Natural killer cell (primary cell): ENCODE measurements around the gene HIRIP3. TPM values are rescaled to one million over a fixed set of nuclear protein-coding genes. Genes with fewer than 3 reads are reported as not detected.
A peak's percentile ranks its signal among the peaks of the same experiment; 100 is the strongest.

Source experiments
- ATAC-seq, 3 donors: fragments of 150-1000 bp in 2 of 3; fragments of 200-7000 bp in 1 of 3; cut with Tn5 transposase; 1 replicate in 1 of 3; 2 replicates in 2 of 3; pipeline ENCODE4 v1.10.0; 2021; ENCODE audit warnings: mild to moderate bottlenecking in 2 of 3, moderate library complexity in 2 of 3
- DNase-seq, 2 donors: peaks; one replicate each; pipeline versions ENCODE4 v3.0.0 to v3.0.0-alpha.2; 2013 to 2021; ENCODE audit warnings: mixed read lengths in 1 of 2
- H3K27ac ChIP-seq: one replicate; pipeline ENCODE4 v1.5.1; 2013; ENCODE audit warnings: mild to moderate bottlenecking, low read length
- H3K27me3 ChIP-seq: one replicate; pipeline ENCODE4 v1.6.1; 2013; ENCODE audit warnings: low read length; ENCODE audit not compliant: control insufficient read depth, insufficient read depth
- H3K36me3 ChIP-seq: one replicate; pipeline ENCODE4 v1.6.1; 2013; ENCODE audit warnings: low read length; ENCODE audit not compliant: control insufficient read depth, insufficient read depth
- H3K4me1 ChIP-seq: one replicate; pipeline ENCODE4 v1.6.1; 2013; ENCODE audit warnings: low read length; ENCODE audit not compliant: control insufficient read depth, insufficient read depth
- H3K4me3 ChIP-seq: one replicate; pipeline ENCODE4 v1.5.1; 2013; ENCODE audit warnings: low read length
- H3K9me3 ChIP-seq: one replicate; pipeline ENCODE4 v1.6.1; 2013; ENCODE audit warnings: low read length; ENCODE audit not compliant: control insufficient read depth, insufficient read depth
- H3K27ac Mint-ChIP-seq, 2 donors: one replicate each; pipeline ENCODE4 v1.8.0; 2022; ENCODE audit warnings: mild to moderate bottlenecking in 2 of 2, mixed read lengths in 2 of 2, moderate library complexity in 1 of 2
- H3K27me3 Mint-ChIP-seq, 2 donors: one replicate each; pipeline ENCODE4 v1.8.0; 2022; ENCODE audit warnings: low read depth in 2 of 2, mixed read lengths in 2 of 2
- H3K36me3 Mint-ChIP-seq: one replicate; pipeline ENCODE4 v1.8.0; 2022; ENCODE audit warnings: mixed read lengths
- H3K4me1 Mint-ChIP-seq, 2 donors: one replicate each; pipeline ENCODE4 v1.8.0; 2022; ENCODE audit warnings: mixed read lengths in 2 of 2
- H3K4me3 Mint-ChIP-seq: one replicate; pipeline ENCODE4 v1.8.0; 2022; ENCODE audit warnings: mild to moderate bottlenecking, moderate library complexity, mixed read lengths
- H3K9me3 Mint-ChIP-seq, 2 donors: one replicate each; pipeline ENCODE4 v1.8.0; 2022; ENCODE audit warnings: mixed read lengths in 2 of 2
- WGBS: methylation state at CpG from one replicate; pipeline ENCODE4 v1.1.7; 2013; ENCODE audit warnings: missing lambda C conversion rate; ENCODE audit not compliant: insufficient coverage; 5-methylcytosine and 5-hydroxymethylcytosine counted together
- intact Hi-C: fragments of 100-400 bp; cut with micrococcal nuclease; formaldehyde crosslinking; loops from one replicate; pipeline ENCODE4 v1.14.2; 2022
- total RNA-seq, 4 donors: library from RNA; stranded (reverse); fragments of 120-200 nt in 1 of 4; gene quantifications; one replicate each; pipeline versions ENCODE4 v1.2.3 to v1.2.4, GENCODE V29; 2013 to 2022
- TF ChIP-seq, protein P1 (sequence below): fragments of 200-600 bp; IDR thresholded peaks from one replicate; pipeline ENCODE4 v1.8.0; 2022; ENCODE audit warnings: antibody characterized with exemption

Gene HIRIP3
- total RNA-seq, 3 donors from 2014 or later (not counting 1 experiment from before 2014, with no cell fraction given) = 11.1 to 13.4 (median 12.7) TPM

DNA sequence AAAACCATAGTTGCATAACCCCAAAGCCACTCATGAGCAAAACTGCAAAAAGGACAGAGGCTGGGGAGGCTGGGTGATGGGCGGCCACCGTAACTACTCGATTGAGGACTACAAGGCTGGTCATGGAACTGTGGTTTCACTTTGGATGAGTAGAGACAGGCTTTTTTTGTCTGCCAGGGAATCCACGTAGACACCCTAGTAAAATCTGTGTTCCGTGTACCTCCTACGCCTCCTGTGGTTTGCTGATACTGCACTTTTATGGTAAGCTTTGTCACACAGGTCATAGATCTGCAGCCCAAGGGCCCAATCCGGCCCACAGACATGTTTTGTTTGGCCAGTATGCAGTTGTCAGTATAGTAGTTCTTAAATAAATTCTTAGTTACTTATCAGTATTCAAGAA is 37.9 kb upstream of the HIRIP3 start:
- TF ChIP-seq, protein P1, sequence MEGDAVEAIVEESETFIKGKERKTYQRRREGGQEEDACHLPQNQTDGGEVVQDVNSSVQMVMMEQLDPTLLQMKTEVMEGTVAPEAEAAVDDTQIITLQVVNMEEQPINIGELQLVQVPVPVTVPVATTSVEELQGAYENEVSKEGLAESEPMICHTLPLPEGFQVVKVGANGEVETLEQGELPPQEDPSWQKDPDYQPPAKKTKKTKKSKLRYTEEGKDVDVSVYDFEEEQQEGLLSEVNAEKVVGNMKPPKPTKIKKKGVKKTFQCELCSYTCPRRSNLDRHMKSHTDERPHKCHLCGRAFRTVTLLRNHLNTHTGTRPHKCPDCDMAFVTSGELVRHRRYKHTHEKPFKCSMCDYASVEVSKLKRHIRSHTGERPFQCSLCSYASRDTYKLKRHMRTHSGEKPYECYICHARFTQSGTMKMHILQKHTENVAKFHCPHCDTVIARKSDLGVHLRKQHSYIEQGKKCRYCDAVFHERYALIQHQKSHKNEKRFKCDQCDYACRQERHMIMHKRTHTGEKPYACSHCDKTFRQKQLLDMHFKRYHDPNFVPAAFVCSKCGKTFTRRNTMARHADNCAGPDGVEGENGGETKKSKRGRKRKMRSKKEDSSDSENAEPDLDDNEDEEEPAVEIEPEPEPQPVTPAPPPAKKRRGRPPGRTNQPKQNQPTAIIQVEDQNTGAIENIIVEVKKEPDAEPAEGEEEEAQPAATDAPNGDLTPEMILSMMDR = no peak
- peaks cover 17% of the 10 kb centered on the region for H3K4me1 ChIP-seq
- no peak for DNase-seq
- Mint-ChIP-seq H3K36me3 (no peaks in the 10 kb centered on the region), H3K9me3 (no peaks in the 10 kb centered on the region), H3K4me1 (peaks cover 0 to 16% of the 10 kb centered on the region in 2 donors), H3K27me3 (peaks cover 14 to 20% of the 10 kb centered on the region in 2 donors), H3K27ac (no peak overlapping the region), H3K4me3 (no peak overlapping the region)
- H3K36me3 ChIP-seq = no peaks in the 10 kb centered on the region
- 68% methylated on average over 7 of the region's 7 CpGs for WGBS
- ATAC-seq = no peak
- H3K4me3 ChIP-seq = no peak overlapping the region
- H3K27ac ChIP-seq = no peak overlapping the region
- intact Hi-C loops = no loop called here
- H3K9me3 ChIP-seq = no peaks in the 10 kb centered on the region
- peaks cover 25% of the 10 kb centered on the region for H3K27me3 ChIP-seq

DNA sequence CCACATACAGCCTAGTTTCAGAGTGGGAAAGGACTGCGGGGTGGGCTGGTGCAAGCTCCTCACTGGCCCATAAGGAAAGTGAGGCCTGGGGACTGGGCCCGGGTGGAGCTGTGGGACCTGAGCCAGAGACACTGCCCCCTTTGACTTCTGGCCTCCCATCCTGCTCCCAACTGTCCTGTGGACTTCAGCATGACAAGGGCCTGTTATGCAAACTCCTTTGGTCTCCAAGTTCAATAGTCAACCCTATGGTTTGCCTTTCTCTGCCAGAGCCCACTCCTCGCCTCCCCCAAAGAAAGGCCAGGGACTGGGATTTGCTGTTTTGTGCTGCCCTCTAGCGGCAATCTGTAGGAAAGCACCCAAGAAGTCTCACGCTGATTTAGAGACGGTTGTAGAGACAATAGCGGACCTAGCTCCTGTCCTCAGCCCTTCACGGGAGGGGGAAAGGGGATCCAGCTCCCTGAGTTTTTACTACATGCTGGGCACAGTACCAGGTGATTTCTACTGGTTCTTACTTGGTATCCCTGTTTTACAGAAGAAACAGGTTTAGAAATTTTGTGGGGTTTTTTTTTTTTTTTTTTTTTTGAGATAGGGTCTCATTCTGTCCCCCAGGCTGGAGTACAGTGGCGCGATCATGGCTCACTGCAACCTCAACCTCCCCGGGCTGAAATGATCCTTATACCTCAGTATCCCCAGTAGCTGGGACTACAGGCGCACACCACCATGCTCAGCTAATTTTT is 36.8 kb upstream of the HIRIP3 start:
- Histone ChIP-seq H3K4me3 (no peak overlapping the region), H3K27ac (no peak overlapping the region), H3K36me3 (no peaks in the 10 kb centered on the region), H3K9me3 (no peaks in the 10 kb centered on the region), H3K4me1 (peaks cover 17% of the 10 kb centered on the region), H3K27me3 (peaks cover 25% of the 10 kb centered on the region)
- TF ChIP-seq, protein P1 = peak; percentile 67
- H3K4me1 Mint-ChIP-seq = peaks cover 0 to 22% of the 10 kb centered on the region in 2 donors
- no peaks in the 10 kb centered on the region for H3K36me3 Mint-ChIP-seq
- intact Hi-C loops = no loop called here
- peak overlapping the region; percentile 50 for H3K4me3 Mint-ChIP-seq
- DNase-seq (peak; percentile 41 to 85), ATAC-seq (peak; percentile 66 to 69 (median 67))
- H3K27ac Mint-ChIP-seq = no peak overlapping the region
- H3K9me3 Mint-ChIP-seq = no peaks in the 10 kb centered on the region
- H3K27me3 Mint-ChIP-seq = peaks cover 24 to 30% of the 10 kb centered on the region in 2 donors
- 21% methylated on average over 11 of the region's 12 CpGs for WGBS

GRCh38 chr16:30031477-30031918 is 36.1 kb upstream of the HIRIP3 start:
- Histone ChIP-seq H3K36me3 (no peaks in the 10 kb centered on the region), H3K4me1 (peaks cover 17% of the 10 kb centered on the region), H3K9me3 (no peaks in the 10 kb centered on the region), H3K27me3 (peaks cover 25% of the 10 kb centered on the region), H3K4me3 (no peak overlapping the region), H3K27ac (no peak overlapping the region)
- peak in 1 of 2 donors; percentile 11 for DNase-seq
- intact Hi-C loops = no loop called here
- 21% methylated on average over 7 of the region's 11 CpGs for WGBS
- H3K4me3 Mint-ChIP-seq = no peak overlapping the region
- H3K36me3 Mint-ChIP-seq = no peaks in the 10 kb centered on the region
- TF ChIP-seq, protein P1 = no peak
- H3K27ac Mint-ChIP-seq = no peak overlapping the region
- peaks cover 0 to 22% of the 10 kb centered on the region in 2 donors for H3K4me1 Mint-ChIP-seq
- ATAC-seq = no peak
- no peaks in the 10 kb centered on the region for H3K9me3 Mint-ChIP-seq
- peaks cover 32 to 34% of the 10 kb centered on the region in 2 donors for H3K27me3 Mint-ChIP-seq
